ENCODE results near the gene LY86. TPM values are rescaled to one million over a fixed set of nuclear protein-coding genes. Genes with fewer than 3 reads are reported as not detected.

Gene LY86
- total RNA-seq, 1 experiment from 2014 or later: not detected

DNA sequence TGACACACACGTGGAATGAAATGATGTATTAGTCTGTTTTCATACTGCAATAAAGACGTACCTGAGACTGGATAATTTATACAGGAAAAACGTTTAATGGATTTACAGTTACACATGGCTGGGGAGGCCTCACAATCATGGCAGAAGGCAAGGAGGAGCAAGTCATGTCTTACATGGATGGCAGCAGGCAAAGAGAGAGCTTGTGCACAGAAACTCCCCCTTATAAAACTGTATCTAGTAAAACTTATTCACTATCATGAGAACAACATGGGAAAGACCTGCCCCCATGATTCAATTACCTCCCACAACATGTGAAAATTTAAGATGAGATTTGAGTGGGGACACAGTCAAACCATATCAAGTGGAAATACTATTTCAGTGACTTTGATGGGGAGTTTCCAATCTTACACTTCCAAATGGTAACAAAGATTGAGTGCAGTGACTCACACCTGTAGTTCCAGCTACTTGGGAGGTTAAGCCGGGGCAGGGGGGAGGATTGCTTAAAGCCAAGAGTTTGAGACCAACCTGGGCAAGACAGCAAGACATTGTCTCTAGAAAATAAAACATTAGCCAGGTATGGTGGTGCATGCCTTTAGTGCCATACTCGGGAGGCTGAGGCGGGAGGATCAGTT is 8.2 kb upstream of the LY86 start:
- Mint-ChIP-seq H3K9me3 (peaks cover 17 to 18% of the 10 kb centered on the region in 2 experiments; a peak in 3 of 5 replicates), H3K36me3 (ENCODE audit: insufficient read depth in 1 of 3, low read depth in 3 of 3) (peaks cover 0 to 2% (median 0%) of the 10 kb centered on the region in 3 experiments; a peak in 2 of 7 replicates), H3K27me3 (ENCODE audit: low read depth) (no peaks in the 10 kb centered on the region; the same call in 1 of the 2 replicates), H3K27ac (peak overlapping the region in 1 of 3 experiments; percentile 25; a peak in 1 of 7 replicates), H3K4me3 (no peak overlapping the region), H3K4me1 (no peaks in the 10 kb centered on the region)
- Histone ChIP-seq H2BK12ac (ENCODE audit: insufficient read length, low read depth, low read length) (no peak overlapping the region), H4K20me1 (ENCODE audit: control insufficient read depth, insufficient read depth, insufficient read length) (no peaks in the 10 kb centered on the region), H3K18ac (ENCODE audit: insufficient read length, low read depth, low read length) (no peak overlapping the region), H3K14ac (ENCODE audit: insufficient read depth, low read length) (no peak overlapping the region), H3K27me3 (ENCODE audit: insufficient read depth, low read length) (no peaks in the 10 kb centered on the region), H3K79me2 (ENCODE audit: insufficient read depth, low read length) (no peaks in the 10 kb centered on the region), H3K9ac (ENCODE audit: extremely low read depth, insufficient read length, low read length) (no peak overlapping the region), H3K9me3 (ENCODE audit: control insufficient read depth, low read depth, low read length) (no peaks in the 10 kb centered on the region), H2BK120ac (ENCODE audit: low read depth, low read length, poor library complexity, severe bottlenecking) (no peak overlapping the region), H3K4me1 (ENCODE audit: insufficient read depth, low read length) (no peaks in the 10 kb centered on the region), H3K4ac (ENCODE audit: low read depth, low read length) (no peak overlapping the region), H4K8ac (replicated peaks; ENCODE audit: insufficient read length, low read depth, low read length) (no peak overlapping the region), H3K23me2 (ENCODE audit: insufficient read length, low read depth, low read length, poor library complexity, severe bottlenecking) (no peaks in the 10 kb centered on the region), H3K79me1 (ENCODE audit: insufficient read depth, low read depth, low read length, poor library complexity, severe bottlenecking) (no peaks in the 10 kb centered on the region), H2AK5ac (ENCODE audit: insufficient read length, low read length) (no peak overlapping the region), H3T11ph (ENCODE audit: low read length) (no peak overlapping the region), H4K5ac (ENCODE audit: insufficient read length, low read depth, low read length) (no peak overlapping the region), H3K56ac (ENCODE audit: insufficient read length, low read depth, low read length) (no peak overlapping the region), H3K27ac (ENCODE audit: insufficient read length, low read depth, low read length) (no peak overlapping the region), H2BK5ac (ENCODE audit: insufficient read length, low read length) (no peak overlapping the region), H3K23ac (ENCODE audit: insufficient read length, low read depth, low read length) (no peak overlapping the region), H2BK20ac (ENCODE audit: low read depth, low read length, poor library complexity, severe bottlenecking) (no peak overlapping the region), H3K4me2 (ENCODE audit: insufficient read depth, insufficient read length, low read length) (no peak overlapping the region), H2AFZ (ENCODE audit: low read length) (no peak overlapping the region), H4K91ac (ENCODE audit: insufficient read length, low read depth, low read length) (no peak overlapping the region), H2BK15ac (ENCODE audit: low read depth, low read length) (no peak overlapping the region)
- DNase-seq: no peak
- WGBS (ENCODE audit: extremely low coverage, insufficient read length, low lambda C conversion rate): no CpG with 5 or more reads among the region's 6 CpGs
- TF ChIP-seq CTCF (conservative IDR thresholded peaks at IDR 0.05): no peak

Measured in H9 (cell line).